EH (cell line): ENCODE measurements around the gene LRRFIP1.
"Not testable (repeated sequence)": the region's sequence is repeated elsewhere in the genome, so short reads cannot be mapped to it uniquely, and the experiment has no call there.

Experiments used
- DNase-seq: peaks from one replicate; pipeline ENCODE4 v3.0.0-alpha.2; 2015; ENCODE audit warnings: low read depth

LRRFIP1 gene

DNA sequence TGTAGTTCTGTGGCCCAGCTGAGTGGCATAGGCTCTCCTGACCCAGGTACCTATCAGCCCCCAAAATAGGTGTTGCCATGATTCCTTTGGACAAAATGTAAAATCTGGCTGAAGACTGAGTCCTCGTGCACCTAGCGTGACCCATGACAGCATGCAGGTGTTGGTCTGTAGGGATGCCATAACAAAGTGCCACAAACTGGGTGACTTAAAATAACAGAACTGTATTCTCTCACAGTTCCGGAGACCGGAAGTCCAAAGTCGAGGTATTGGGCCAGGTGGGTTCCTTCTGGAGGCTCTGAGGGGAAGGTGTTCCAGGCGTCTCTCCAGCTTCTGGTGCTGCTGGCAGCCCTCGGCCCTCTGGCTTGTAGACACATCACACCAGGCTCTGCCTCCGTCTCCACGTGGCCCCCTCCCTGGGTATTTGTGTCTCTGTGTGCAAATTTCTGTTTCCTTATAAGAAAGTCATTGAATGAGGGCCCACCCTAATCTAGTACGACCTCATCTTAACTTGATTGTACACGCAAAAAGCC is 34.5 kb downstream of the LRRFIP1 start:
- DNase-seq: no peak

DNA sequence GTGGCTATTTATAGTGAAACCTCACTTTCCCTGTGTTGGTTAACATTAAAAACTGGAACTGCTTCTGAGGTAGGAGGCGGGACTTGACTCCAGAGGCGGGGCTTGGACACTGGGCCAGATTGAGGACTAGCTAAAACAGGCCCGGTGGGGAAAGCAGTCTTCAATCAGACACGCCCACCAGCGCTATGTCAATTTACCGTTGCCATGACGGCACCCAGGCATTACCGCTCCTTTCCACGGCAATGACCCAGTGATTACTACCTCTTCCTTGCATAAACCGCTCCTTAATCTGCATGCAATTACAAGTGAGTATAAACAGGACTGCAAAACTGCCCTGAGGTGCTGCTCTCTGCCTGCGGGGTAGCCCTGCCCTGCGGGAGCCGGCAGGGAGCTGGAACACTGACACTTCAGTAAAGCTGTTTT is 35.3 kb downstream of the LRRFIP1 start:
- DNase-seq: peak; percentile 96

DNA sequence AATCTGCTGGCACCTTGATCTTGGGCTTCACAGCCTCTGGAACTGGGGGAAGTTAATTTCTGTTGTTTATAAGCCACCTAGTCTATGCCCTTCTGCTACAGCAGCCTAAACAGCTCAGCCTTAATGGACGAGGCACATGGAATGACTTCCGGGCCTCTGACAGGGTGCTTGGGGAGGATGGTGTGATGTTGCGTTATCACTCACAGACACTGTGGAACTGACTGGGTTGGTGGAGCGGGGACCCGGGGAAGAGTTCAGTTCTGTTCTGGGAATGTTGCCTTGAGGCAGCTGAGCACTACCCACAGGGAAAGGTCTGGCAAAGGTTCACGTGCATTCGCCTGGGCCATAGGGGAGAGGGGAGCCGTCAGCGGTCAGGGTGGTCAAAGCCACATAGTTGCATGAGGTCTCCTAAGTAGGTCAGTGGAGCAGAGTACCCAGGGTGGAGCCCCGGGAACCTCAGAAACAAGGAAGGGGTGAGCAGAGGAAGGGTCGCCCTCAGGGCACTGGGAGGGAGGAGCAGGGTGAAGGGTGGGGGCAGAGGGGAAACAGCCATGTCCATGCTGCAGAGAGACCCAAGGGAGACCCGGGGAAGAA is 36.2 kb downstream of the LRRFIP1 start:
- no peak for DNase-seq

DNA sequence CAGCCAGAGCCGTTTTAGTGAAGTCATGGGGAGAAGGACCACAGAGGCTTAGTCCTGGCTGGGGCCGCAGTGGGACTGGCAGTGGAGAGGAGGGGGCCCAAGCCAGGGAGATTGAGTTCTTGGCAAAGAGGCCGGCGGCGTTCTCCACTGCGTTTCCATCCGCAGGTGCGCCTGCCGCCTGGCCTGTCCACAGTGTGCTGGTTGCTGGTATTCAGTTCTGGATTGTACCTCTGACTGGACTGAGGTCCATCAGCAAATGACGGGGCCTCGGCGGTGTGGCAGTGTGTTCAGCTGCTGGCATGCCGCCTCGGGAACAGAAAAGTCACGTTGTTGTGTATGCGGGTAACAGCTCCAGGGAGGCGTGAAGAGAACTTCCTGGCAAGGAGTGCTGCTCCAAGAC is 36.8 kb downstream of the LRRFIP1 start:
- no peak for DNase-seq

DNA sequence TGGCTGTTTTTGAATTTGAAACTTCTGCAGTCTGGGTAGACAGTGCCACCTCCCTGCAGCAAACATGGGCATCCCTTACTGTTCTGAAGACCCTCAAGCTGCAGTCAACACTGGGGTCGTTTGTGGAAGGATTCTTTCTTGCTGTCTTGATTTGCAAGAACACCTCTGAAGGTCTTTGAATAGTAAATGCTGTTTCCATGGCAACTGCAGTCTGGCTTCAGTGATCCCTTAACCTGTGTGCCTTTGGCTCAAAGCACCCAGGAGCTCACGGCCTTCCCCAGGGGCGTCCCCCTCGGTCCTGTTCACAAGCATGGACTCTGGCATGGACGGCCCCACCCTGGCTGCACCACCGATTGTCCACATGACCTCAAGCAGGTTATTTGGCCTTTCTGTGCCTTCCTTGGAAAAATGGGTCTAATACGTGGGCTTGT is 38.3 kb downstream of the LRRFIP1 start:
- no peak for DNase-seq

DNA sequence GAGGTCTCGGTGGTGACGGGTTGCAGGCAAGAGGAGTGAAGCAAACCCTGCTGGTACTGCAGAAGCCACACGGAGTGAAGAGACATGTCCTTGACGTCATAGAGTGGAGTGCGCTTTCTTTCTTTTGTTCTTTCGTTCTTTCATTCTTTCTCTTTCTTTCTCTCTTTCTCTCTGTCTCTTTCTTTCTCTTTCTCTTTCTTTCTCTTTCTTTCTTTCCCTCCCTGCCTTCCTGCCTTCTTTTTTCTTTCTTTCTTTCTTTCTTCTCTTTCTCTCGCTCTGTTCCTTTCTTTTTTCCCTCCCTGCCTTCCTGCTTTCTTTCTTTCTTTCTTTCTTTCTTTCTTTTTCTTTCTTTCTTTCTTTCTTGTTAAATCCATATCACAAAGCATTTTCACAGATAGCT is 39.2 kb downstream of the LRRFIP1 start:
- DNase-seq: no peak

DNA sequence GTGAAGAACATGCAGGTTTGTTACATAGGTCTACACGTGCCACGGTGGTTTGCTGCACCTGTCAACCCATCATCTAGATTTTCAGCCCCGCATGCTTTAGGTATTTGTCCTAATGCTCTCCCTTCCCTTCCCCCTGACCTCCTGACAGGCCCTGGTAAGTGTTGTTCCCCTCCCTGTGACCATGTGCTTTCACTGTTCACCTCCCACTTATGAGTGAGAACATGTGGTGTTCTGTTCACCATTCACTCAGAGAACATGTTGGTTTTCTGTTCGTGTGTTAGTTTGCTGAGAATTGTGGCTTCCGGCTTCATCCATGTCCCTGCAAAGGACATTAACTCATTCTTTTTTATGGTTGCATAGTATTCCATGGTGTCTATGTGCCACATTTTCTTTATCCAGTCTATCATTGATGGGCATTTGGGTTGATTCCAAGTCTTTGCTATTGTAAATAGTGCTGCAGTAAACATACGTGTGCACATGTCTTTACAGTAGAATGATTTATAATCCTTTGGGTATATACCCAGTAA is 39.7 kb downstream of the LRRFIP1 start:
- not testable (repeated sequence) for DNase-seq

DNA sequence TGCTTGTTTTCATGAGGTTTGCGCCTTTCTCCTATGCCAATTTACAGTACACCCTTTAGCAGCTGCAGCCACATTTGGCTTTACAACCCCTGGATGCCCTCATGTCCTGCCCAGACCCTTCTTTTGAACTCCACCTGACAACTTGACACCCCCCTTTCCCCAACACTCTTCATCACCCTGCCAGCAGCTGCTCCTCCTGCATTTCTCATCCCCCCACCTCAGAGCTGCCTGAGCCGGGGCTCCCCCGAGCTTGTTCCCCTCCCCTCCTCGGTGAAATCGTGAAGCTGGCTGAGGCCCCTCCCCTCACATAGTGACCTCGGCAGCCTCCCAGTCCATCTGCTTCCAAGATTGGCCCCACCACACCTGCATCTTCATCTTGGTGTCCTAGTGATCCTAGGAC is 40.5 kb downstream of the LRRFIP1 start:
- DNase-seq: no peak

DNA sequence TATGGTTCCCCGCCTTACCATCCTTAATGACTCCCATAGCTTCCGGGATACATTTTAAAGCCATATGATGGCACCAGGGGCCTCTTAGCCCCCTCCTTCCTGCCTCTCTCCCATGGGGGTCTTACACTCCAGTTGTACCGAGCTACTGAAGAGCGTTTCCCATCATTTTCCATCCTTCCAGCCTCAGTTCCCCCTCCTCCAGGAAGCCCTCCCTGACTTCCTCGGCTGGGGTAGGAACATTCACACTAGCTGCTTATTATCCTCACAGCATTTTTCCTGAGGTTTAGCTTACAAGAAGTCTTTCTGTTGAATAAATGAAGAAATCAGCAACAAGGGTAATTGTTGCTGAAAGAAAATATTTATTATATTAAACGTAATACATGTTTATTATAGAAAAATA is 41.1 kb downstream of the LRRFIP1 start:
- DNase-seq: no peak

DNA sequence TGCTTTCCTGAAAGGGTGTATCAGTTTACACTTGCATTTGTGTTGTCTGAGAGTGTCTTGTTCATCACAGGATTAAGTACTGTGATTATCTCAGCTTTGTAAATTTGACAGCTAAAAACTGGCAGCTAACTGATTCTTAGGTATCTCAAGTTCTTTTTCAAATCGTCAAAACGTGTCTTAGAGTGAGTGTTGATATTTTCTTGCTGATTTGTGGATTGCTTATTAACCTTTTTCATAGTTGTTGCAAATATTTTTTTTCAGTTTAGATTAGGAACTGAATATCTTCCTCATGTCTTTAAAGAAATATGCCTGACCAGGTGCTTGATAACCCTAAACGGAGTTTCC is 41.9 kb downstream of the LRRFIP1 start:
- DNase-seq: no peak

DNA sequence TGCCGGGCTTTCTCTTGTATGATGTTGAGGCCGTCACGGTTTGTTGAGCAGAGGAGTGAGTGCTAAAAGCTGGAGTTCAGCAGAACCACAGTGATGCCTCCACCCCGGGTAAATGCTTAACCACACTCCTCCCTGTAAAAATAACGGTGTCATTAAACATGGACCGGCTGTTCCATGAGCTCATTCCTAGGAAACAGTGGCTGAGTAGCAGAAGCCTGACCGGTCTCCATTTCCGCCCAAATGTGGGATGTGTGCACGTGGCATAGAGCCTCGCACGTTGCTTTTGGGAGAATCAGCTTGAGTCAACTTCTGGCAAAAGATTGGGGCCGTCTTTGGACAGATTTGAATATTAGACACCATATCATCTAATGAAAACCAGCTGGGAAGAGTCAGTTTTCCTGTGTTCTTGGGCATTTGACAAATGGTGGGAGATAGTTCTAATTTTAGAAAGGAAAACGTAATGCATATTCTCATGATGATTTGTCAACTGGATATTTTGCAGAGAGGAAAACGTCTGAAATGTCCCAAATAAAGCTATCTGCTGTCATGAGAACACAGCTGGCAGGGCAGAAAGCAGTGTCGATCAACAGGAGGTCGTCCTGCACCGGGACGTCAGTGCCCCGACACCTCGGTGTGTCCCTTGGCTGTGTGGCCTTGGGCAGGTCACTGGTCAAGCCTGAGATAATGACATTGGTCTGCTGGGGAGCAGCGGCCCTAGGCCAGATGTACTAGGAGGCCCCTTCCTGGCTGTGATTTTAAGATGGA is 42.4 kb downstream of the LRRFIP1 start:
- DNase-seq: peak; percentile 100

DNA sequence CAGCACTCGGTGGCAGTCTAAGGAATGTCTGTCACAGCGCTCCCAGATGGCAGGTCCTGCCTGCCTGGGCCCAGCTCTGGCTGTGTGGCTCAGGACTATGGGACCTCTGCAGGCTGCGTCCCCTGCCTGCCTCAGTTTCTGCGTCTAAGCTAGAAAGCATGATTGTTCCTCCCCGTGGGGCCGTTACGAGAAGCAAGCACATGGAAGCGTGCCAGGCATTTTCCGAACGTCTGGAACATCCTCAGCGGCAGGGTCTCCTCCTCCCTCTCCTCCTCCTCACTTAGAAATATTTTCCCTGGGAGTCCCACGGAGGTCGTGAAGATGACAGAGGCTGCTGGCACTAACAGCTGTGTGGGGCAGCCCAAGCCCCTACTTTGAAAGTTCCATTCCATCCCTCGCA is 43.3 kb downstream of the LRRFIP1 start:
- no peak for DNase-seq

DNA sequence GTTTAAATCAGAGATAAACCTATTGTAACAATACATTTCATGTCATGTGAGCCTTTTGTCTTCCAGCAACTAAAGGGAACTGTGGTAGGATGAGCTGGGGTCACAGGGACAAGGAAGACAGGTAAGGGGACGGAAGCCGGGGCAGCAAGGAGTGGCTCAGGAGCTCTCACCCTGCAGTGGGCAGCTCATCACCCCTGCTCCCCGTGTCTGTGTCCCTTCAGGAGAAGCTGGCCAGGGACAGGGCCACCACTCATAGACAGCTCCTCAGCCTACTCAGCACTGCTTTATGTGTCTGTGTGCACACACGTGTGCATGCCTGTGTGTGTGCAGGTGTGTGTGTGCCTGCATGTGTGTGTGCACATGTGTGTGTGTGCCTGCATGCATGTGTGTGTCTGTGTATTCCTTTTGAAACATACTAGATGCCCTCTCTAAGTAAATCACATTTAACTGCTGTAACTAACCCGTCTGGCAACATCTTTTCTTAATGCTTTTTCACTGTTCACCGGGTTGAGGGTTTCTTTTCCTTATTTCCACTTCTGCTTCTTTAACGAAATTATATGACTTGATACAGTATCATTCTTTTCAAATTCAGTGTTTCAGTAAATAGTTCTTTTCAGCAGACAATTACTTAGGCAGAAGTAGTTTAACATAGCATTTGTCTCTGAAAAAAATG is 44.2 kb downstream of the LRRFIP1 start:
- DNase-seq: no peak

DNA sequence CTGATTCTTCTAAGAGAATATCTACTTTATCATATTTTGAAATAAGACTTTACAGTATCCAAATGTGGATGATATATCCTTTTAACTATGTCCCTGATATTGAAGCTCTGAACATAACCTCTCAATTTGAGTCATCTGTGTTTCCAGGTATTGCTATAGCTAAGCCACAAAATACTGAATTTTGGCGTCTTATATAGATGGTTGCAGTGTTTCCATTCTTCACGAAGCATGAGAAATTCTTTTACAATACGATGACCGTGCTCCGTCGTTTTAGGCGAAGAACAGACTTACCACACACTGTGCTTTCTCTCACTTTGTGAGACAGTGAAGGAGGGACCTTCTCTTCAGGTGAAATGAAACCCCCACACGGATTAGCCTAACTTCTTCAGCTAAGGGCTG is 45.3 kb downstream of the LRRFIP1 start:
- DNase-seq: no peak

DNA sequence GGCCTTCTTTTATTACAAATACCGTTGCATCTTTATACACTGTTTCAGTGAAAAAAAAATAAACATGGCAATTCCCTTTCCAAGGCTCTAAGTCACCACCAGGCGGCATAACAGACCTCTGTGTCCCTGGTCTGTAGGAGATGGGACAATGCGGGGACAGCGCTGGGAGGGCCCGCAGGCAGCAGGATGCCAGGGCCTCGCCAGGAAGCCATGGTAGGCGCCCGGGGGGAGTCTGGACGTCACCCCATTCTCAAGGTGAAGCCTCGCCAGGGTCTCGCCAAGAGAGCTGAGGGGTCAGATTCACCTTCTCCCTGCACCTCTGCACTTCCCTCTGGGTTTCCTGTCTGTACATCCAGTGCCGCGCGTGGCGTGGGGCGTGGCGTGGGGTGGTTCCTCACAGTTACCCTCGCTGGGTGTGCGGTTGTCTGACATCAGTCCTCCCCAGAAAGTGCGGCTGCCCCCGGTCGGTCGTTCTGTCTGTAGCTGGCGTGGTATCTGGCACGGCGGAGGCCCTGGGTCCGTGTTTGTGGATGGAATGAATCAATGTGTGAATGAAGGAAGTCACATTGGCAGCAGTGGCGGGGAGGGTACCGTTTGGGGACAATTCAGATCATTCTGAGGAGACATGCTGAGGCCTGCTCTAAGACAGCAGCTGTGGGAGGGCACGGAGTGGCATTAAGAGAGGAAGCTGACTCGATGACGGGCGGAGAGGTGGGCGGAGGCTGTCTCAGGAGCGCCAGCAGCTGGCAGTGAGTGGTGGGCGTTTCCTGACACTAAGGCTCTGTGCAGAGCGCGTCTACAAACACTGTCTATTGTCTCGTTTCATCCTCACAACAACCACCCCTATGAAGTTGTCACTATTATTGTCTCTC is 46.0 kb downstream of the LRRFIP1 start:
- DNase-seq: peak; percentile 53

DNA sequence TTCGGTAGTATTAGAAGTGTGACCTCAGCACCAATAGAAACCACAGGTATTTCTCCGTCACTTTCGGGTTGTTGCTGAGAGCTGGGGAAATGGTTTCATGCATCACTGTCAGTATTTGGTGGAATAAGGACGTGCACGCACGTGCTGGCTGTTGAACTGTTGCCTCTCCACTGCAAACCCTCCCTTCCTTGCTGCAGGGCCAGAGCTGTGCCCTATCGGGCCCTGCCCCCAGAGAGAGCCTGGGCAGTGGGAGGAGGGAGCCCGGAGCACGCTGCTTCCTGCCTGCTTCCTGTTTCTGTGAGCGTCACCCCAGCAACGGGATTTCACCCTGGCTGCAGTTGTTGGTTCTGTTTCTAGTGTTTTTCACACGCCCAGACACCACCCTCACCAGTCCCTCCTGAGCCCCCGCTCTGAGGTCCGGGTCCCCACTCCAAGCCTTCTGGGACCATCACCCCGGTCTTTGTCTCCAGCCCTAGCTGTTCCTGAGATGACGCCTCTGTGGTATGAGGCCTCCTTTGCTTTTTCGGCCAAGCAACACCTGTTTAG is 47.4 kb downstream of the LRRFIP1 start:
- peak; percentile 83 for DNase-seq

DNA sequence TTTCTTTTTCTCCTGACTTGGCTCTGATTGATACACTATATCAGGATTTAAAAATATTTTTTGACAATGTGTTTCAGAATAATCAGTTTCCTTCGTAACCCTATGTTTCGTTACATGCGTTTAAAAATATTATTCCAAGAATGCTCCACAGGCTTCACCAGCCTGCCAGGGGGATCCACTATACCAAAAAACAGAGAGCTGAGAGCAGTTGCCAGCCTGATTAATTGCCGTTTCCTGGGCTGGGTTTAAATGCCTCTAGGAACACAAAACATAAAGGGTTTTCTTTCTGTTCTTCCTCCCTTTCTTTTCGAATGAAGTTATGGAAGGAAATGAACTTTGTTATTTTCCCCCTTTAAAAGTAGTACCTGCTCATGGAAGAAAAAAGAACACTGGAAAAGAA is 47.9 kb downstream of the LRRFIP1 start:
- no peak for DNase-seq

DNA sequence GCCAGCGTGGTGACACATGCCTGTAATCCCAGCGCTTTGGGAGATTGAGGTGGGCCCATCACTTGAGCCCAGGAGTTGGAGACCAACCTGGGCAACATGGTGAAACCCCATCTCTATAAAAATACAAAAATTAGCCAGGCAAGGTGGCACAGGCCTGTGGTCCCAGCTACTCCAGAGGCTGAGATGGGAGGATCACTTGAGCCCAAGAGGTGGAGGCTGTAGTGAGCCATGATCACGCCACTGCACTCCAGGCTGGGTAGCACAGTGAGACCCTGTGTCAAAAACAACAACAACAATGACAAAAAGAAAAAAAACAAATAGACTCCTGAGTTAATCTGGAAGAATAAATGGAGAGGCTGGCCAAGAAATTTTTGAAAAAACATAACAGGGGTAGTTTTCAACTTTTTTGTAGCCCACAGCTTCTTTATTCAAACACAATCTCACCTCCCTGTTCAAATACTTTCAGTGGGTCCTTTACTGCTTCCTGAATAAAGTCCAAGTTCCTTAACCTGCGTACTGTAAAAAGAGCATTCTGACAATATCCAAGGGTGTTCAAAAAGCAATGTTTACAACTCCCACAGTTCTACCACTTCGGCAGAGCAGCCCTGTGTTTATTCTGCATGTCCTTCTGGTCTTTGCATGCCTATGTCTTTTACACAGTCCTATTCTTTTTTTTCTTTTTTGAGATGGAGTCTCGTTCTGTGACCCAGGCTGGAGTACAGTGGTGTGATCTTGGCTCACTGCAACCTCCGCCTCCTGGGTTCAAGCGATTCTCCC is 53.5 kb downstream of the LRRFIP1 start:
- DNase-seq: no peak

DNA sequence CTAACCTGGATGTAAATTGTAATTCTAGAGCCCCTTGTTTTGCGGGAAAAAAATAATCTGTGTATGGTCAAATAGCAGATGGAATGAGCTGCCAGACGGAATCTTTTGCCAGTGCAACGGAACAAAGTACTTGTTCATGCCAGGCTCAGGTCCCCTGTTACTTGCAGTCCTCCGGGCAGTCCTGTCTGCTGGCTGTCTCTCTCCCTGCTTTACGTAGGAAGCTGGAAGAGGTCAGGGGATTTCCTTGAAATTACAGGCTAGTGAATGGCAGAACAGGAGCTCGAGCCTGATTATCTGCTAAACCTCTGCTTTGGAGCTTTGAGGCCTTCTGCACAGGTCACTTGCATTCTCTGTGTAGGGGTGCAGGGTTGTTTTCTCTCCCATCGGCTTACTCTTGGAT is 54.8 kb downstream of the LRRFIP1 start:
- DNase-seq: no peak

DNA sequence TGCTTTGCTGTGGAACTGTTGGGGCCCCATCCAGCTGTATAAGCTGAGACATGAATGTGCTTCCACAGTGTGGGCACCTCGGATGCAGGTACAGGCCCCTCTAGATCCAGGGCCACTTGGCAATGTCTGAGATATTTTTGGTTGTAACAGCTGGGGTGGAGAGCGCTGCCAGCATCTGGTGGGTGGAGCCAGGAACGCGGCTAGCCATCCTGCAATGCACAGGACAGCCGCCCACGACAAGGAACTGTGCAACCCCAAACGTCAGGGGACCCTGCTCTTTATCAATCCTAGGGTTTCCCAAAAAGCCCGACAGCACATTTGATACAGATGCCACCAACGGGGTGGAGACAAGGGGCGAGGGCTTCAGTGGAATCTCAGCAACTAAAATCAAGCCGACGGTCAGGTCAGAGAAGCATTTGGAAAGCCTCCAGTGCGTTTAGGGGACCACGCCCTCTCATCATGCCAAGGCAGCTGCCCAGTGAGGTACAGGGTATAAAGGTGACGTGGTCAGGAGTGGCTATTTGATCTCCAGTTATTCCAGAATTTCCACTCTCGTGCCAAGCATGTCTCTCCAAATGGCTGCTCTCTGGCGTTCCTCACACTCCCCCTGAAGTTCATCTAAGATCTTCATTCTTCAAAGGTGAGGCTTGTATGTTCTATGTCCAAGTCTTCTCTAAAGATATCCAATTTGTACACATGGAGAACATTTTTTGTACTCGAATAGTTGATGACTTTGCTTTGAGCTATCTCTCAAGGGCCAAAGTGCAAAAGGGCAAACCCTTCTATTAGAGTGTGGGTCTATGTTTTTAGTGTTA is 55.7 kb downstream of the LRRFIP1 start:
- no peak for DNase-seq
